Mononuclear cell (primary cell): ENCODE measurements around the gene ZFR2. TPM values are rescaled to one million over a fixed set of nuclear protein-coding genes. Genes with fewer than 3 reads are reported as not detected.

Experiments used
- H3K27me3 ChIP-seq: 2 replicates; pipeline ENCODE4 v1.6.0; 2011; ENCODE audit warnings: low read length, control low read depth; ENCODE audit not compliant: insufficient read depth
- H3K4me1 ChIP-seq: 2 replicates; pipeline ENCODE4 v1.5.1; 2011; ENCODE audit warnings: mild to moderate bottlenecking, low read length, control low read depth; ENCODE audit not compliant: insufficient read depth
- H3K4me3 ChIP-seq: 2 replicates; pipeline ENCODE4 v1.5.1; 2011; ENCODE audit warnings: mild to moderate bottlenecking, low read length, moderate library complexity
- H3K9me3 ChIP-seq: 2 replicates; pipeline ENCODE4 v1.5.1; 2011; ENCODE audit warnings: low read depth, mild to moderate bottlenecking, control low read depth, low read length
- total RNA-seq: library from RNA; depleted of rRNA; stranded (reverse); fragments of >200 nt; gene quantifications from one replicate; pipeline ENCODE4 v1.2.3, GENCODE V29; 2012

ZFR2 gene
- total RNA-seq, 1 donor = 0.21 TPM

- H3K4me3 ChIP-seq = no peak overlapping the region
- H3K4me1 ChIP-seq = no peaks in the 10 kb centered on the region
- no peaks in the 10 kb centered on the region for H3K27me3 ChIP-seq
- H3K9me3 ChIP-seq = no peaks in the 10 kb centered on the region
Measured at GRCh38 chr19:3852614-3853254, 16.1 kb downstream of the ZFR2 start.

GRCh38 chr19:3852177-3852511, 16.7 kb downstream of the ZFR2 start:
- Histone ChIP-seq H3K4me1 (no peaks in the 10 kb centered on the region), H3K4me3 (no peak overlapping the region), H3K27me3 (no peaks in the 10 kb centered on the region), H3K9me3 (no peaks in the 10 kb centered on the region)

GRCh38 chr19:3851254-3852176, 17.3 kb downstream of the ZFR2 start:
- Histone ChIP-seq H3K4me3 (no peak overlapping the region), H3K4me1 (no peaks in the 10 kb centered on the region), H3K27me3 (no peaks in the 10 kb centered on the region), H3K9me3 (no peaks in the 10 kb centered on the region)

GRCh38 chr19:3850320-3850972, 18.4 kb downstream of the ZFR2 start:
- Histone ChIP-seq H3K4me3 (no peak overlapping the region), H3K4me1 (no peaks in the 10 kb centered on the region), H3K27me3 (no peaks in the 10 kb centered on the region), H3K9me3 (no peaks in the 10 kb centered on the region)

- Histone ChIP-seq H3K9me3 (no peaks in the 10 kb centered on the region), H3K4me3 (no peak overlapping the region), H3K4me1 (no peaks in the 10 kb centered on the region), H3K27me3 (no peaks in the 10 kb centered on the region)
Measured at GRCh38 chr19:3849787-3850186, 19.1 kb downstream of the ZFR2 start.

- H3K4me3 ChIP-seq = no peak overlapping the region
- H3K27me3 ChIP-seq = no peaks in the 10 kb centered on the region
- H3K4me1 ChIP-seq = no peaks in the 10 kb centered on the region
- no peaks in the 10 kb centered on the region for H3K9me3 ChIP-seq
Measured at GRCh38 chr19:3849092-3849491, 19.7 kb downstream of the ZFR2 start.

- H3K4me3 ChIP-seq = no peak overlapping the region
- no peaks in the 10 kb centered on the region for H3K9me3 ChIP-seq
- H3K4me1 ChIP-seq = no peaks in the 10 kb centered on the region
- no peaks in the 10 kb centered on the region for H3K27me3 ChIP-seq
Measured at GRCh38 chr19:3844596-3844995, 24.2 kb downstream of the ZFR2 start.

GRCh38 chr19:3842948-3843347, 25.9 kb downstream of the ZFR2 start:
- Histone ChIP-seq H3K27me3 (no peaks in the 10 kb centered on the region), H3K4me3 (no peak overlapping the region), H3K9me3 (no peaks in the 10 kb centered on the region), H3K4me1 (no peaks in the 10 kb centered on the region)

- no peaks in the 10 kb centered on the region for H3K4me1 ChIP-seq
- no peak overlapping the region for H3K4me3 ChIP-seq
- no peaks in the 10 kb centered on the region for H3K27me3 ChIP-seq
- no peaks in the 10 kb centered on the region for H3K9me3 ChIP-seq
Measured at GRCh38 chr19:3840804-3841203, 28.0 kb downstream of the ZFR2 start.

- Histone ChIP-seq H3K4me1 (no peaks in the 10 kb centered on the region), H3K27me3 (no peaks in the 10 kb centered on the region), H3K4me3 (no peak overlapping the region), H3K9me3 (no peaks in the 10 kb centered on the region)
Measured at GRCh38 chr19:3839941-3840340, 28.9 kb downstream of the ZFR2 start.

- Histone ChIP-seq H3K9me3 (no peaks in the 10 kb centered on the region), H3K4me3 (no peak overlapping the region), H3K27me3 (no peaks in the 10 kb centered on the region), H3K4me1 (no peaks in the 10 kb centered on the region)
Measured at GRCh38 chr19:3838661-3839060, 30.2 kb downstream of the ZFR2 start.

- Histone ChIP-seq H3K4me1 (no peaks in the 10 kb centered on the region), H3K4me3 (no peak overlapping the region), H3K9me3 (no peaks in the 10 kb centered on the region), H3K27me3 (no peaks in the 10 kb centered on the region)
Measured at GRCh38 chr19:3837922-3838321, 30.9 kb downstream of the ZFR2 start.

- no peaks in the 10 kb centered on the region for H3K4me1 ChIP-seq
- no peak overlapping the region for H3K4me3 ChIP-seq
- no peaks in the 10 kb centered on the region for H3K9me3 ChIP-seq
- H3K27me3 ChIP-seq = no peaks in the 10 kb centered on the region
Measured at GRCh38 chr19:3837332-3837731, 31.5 kb downstream of the ZFR2 start.

GRCh38 chr19:3836887-3837286, 32.0 kb downstream of the ZFR2 start:
- H3K4me1 ChIP-seq = no peaks in the 10 kb centered on the region
- no peak overlapping the region for H3K4me3 ChIP-seq
- H3K9me3 ChIP-seq = no peaks in the 10 kb centered on the region
- H3K27me3 ChIP-seq = no peaks in the 10 kb centered on the region

GRCh38 chr19:3835055-3835435, 33.8 kb downstream of the ZFR2 start:
- Histone ChIP-seq H3K9me3 (no peaks in the 10 kb centered on the region), H3K4me1 (no peaks in the 10 kb centered on the region), H3K4me3 (no peak overlapping the region), H3K27me3 (no peaks in the 10 kb centered on the region)
